Dendritic cell treated with granulocyte-macrophage colony-stimulating factor and Interleukin-4, amounts not matched to agents 40 ng/mL and 50 ng/mL, for 4 days (primary cell): ENCODE data around the gene RFPL3.
"Not testable (repeated sequence)": the region's sequence is repeated elsewhere in the genome, so short reads cannot be mapped to it uniquely, and the experiment has no call there.

ENCODE experiments used
- H3K27ac Mint-ChIP-seq: one replicate; pipeline ENCODE4 v1.8.0; 2022; ENCODE audit warnings: mild to moderate bottlenecking, mixed read lengths
- H3K27me3 Mint-ChIP-seq: one replicate; pipeline ENCODE4 v1.8.0; 2022; ENCODE audit warnings: mild to moderate bottlenecking, mixed read lengths
- H3K36me3 Mint-ChIP-seq: one replicate; pipeline ENCODE4 v1.8.0; 2022; ENCODE audit warnings: low read depth, mixed read lengths
- H3K4me1 Mint-ChIP-seq: one replicate; pipeline ENCODE4 v1.8.0; 2022; ENCODE audit warnings: low read depth, mixed read lengths
- H3K4me3 Mint-ChIP-seq: one replicate; pipeline ENCODE4 v1.8.0; 2022; ENCODE audit warnings: mild to moderate bottlenecking, moderate library complexity, mixed read lengths
- H3K9me3 Mint-ChIP-seq: one replicate; pipeline ENCODE4 v1.8.0; 2022; ENCODE audit warnings: mixed read lengths
- intact Hi-C: fragments of 100-400 bp; cut with micrococcal nuclease; formaldehyde crosslinking; loops from one replicate; pipeline ENCODE4 v1.15.0; 2022

RFPL3 gene

GRCh38 chr22:32335471-32335870 lies 22.2 kb upstream of the RFPL3 start:
- Mint-ChIP-seq H3K4me3 (no peak overlapping the region), H3K27me3 (peaks cover 7% of the 10 kb centered on the region), H3K36me3 (no peaks in the 10 kb centered on the region), H3K4me1 (no peaks in the 10 kb centered on the region), H3K27ac (no peak overlapping the region), H3K9me3 (no peaks in the 10 kb centered on the region)
- intact Hi-C loops = no loop called here

- Mint-ChIP-seq H3K9me3 (no peaks in the 10 kb centered on the region), H3K4me3 (no peak overlapping the region), H3K27me3 (peaks cover 8% of the 10 kb centered on the region), H3K27ac (no peak overlapping the region), H3K4me1 (no peaks in the 10 kb centered on the region), H3K36me3 (no peaks in the 10 kb centered on the region)
- intact Hi-C loops = no loop called here
Observed at GRCh38 chr22:32336121-32336603, 21.5 kb upstream of the RFPL3 start.

- Mint-ChIP-seq H3K36me3 (no peaks in the 10 kb centered on the region), H3K27ac (no peak overlapping the region), H3K9me3 (no peaks in the 10 kb centered on the region), H3K4me1 (no peaks in the 10 kb centered on the region), H3K27me3 (peaks cover 8% of the 10 kb centered on the region), H3K4me3 (no peak overlapping the region)
- intact Hi-C loops = no loop called here
Observed at GRCh38 chr22:32336771-32337424, 20.8 kb upstream of the RFPL3 start.

- H3K27me3 Mint-ChIP-seq, H3K9me3 Mint-ChIP-seq, H3K4me3 Mint-ChIP-seq, H3K27ac Mint-ChIP-seq, H3K4me1 Mint-ChIP-seq, H3K36me3 Mint-ChIP-seq, intact Hi-C loops: not testable (repeated sequence)
Observed at GRCh38 chr22:32337425-32337824, 20.2 kb upstream of the RFPL3 start.

GRCh38 chr22:32338757-32339156 lies 18.9 kb upstream of the RFPL3 start:
- peaks cover 10% of the 10 kb centered on the region for H3K27me3 Mint-ChIP-seq
- no peak overlapping the region for H3K27ac Mint-ChIP-seq
- H3K4me3 Mint-ChIP-seq = no peak overlapping the region
- H3K4me1 Mint-ChIP-seq = no peaks in the 10 kb centered on the region
- intact Hi-C loops = no loop called here
- no peaks in the 10 kb centered on the region for H3K9me3 Mint-ChIP-seq
- no peaks in the 10 kb centered on the region for H3K36me3 Mint-ChIP-seq

- no peaks in the 10 kb centered on the region for H3K9me3 Mint-ChIP-seq
- H3K4me3 Mint-ChIP-seq = no peak overlapping the region
- H3K27me3 Mint-ChIP-seq = peaks cover 13% of the 10 kb centered on the region
- H3K27ac Mint-ChIP-seq = no peak overlapping the region
- H3K4me1 Mint-ChIP-seq = no peaks in the 10 kb centered on the region
- intact Hi-C loops = no loop called here
- no peaks in the 10 kb centered on the region for H3K36me3 Mint-ChIP-seq
Observed at GRCh38 chr22:32339190-32340012, 18.3 kb upstream of the RFPL3 start.

- Mint-ChIP-seq H3K27ac (no peak overlapping the region), H3K36me3 (no peaks in the 10 kb centered on the region), H3K9me3 (no peaks in the 10 kb centered on the region), H3K27me3 (peaks cover 14% of the 10 kb centered on the region), H3K4me3 (no peak overlapping the region), H3K4me1 (no peaks in the 10 kb centered on the region)
- intact Hi-C loops = no loop called here
Observed at GRCh38 chr22:32340411-32340810, 17.3 kb upstream of the RFPL3 start.

GRCh38 chr22:32341122-32341740 lies 16.4 kb upstream of the RFPL3 start:
- Mint-ChIP-seq H3K9me3 (no peaks in the 10 kb centered on the region), H3K4me1 (no peaks in the 10 kb centered on the region), H3K27me3 (peaks cover 16% of the 10 kb centered on the region), H3K4me3 (no peak overlapping the region), H3K27ac (no peak overlapping the region), H3K36me3 (no peaks in the 10 kb centered on the region)
- intact Hi-C loops = no loop called here

- intact Hi-C loops = no loop called here
- H3K4me3 Mint-ChIP-seq = no peak overlapping the region
- H3K4me1 Mint-ChIP-seq = no peaks in the 10 kb centered on the region
- no peak overlapping the region for H3K27ac Mint-ChIP-seq
- no peaks in the 10 kb centered on the region for H3K9me3 Mint-ChIP-seq
- peaks cover 14% of the 10 kb centered on the region for H3K27me3 Mint-ChIP-seq
- H3K36me3 Mint-ChIP-seq = no peaks in the 10 kb centered on the region
Observed at GRCh38 chr22:32342977-32343376, 14.7 kb upstream of the RFPL3 start.

- intact Hi-C loops = no loop called here
- H3K27me3 Mint-ChIP-seq = peaks cover 16% of the 10 kb centered on the region
Observed at GRCh38 chr22:32343941-32344340, 13.7 kb upstream of the RFPL3 start.

GRCh38 chr22:32348031-32348611 lies 9.5 kb upstream of the RFPL3 start:
- Mint-ChIP-seq H3K27ac (no peak overlapping the region), H3K9me3 (no peaks in the 10 kb centered on the region), H3K4me1 (no peaks in the 10 kb centered on the region), H3K27me3 (peaks cover 14% of the 10 kb centered on the region), H3K36me3 (no peaks in the 10 kb centered on the region), H3K4me3 (no peak overlapping the region)
- intact Hi-C loops = no loop called here

More at GRCh38 chr22:32343941-32344340, 13.7 kb upstream of the RFPL3 start:
- H3K9me3 Mint-ChIP-seq = no peaks in the 10 kb centered on the region
- H3K4me1 Mint-ChIP-seq = no peaks in the 10 kb centered on the region
- no peak overlapping the region for H3K27ac Mint-ChIP-seq
- H3K4me3 Mint-ChIP-seq = no peak overlapping the region
- no peaks in the 10 kb centered on the region for H3K36me3 Mint-ChIP-seq

GRCh38 chr22:32351875-32352274 lies 5.8 kb upstream of the RFPL3 start:
- H3K36me3 Mint-ChIP-seq, H3K27me3 Mint-ChIP-seq, H3K4me3 Mint-ChIP-seq, H3K4me1 Mint-ChIP-seq, H3K9me3 Mint-ChIP-seq, H3K27ac Mint-ChIP-seq, intact Hi-C loops: not testable (repeated sequence)

- no peaks in the 10 kb centered on the region for H3K36me3 Mint-ChIP-seq
Observed at GRCh38 chr22:32352681-32353080, 5.0 kb upstream of the RFPL3 start.

GRCh38 chr22:32353292-32353691 lies 4.4 kb upstream of the RFPL3 start:
- intact Hi-C loops = no loop called here
- Mint-ChIP-seq H3K36me3 (no peaks in the 10 kb centered on the region), H3K4me3 (no peak overlapping the region), H3K4me1 (no peaks in the 10 kb centered on the region), H3K27ac (no peak overlapping the region), H3K9me3 (peaks cover 8% of the 10 kb centered on the region), H3K27me3 (peaks cover 4% of the 10 kb centered on the region)

More at GRCh38 chr22:32352681-32353080, 5.0 kb upstream of the RFPL3 start:
- peaks cover 5% of the 10 kb centered on the region for H3K27me3 Mint-ChIP-seq
- no peak overlapping the region for H3K27ac Mint-ChIP-seq
- no peak overlapping the region for H3K4me3 Mint-ChIP-seq
- H3K9me3 Mint-ChIP-seq = peaks cover 8% of the 10 kb centered on the region
- intact Hi-C loops = no loop called here
- no peaks in the 10 kb centered on the region for H3K4me1 Mint-ChIP-seq
